C1 segment of cervical spinal cord (tissue), 14 donors: ENCODE data around the gene SENP1.
A peak's percentile ranks its signal among the peaks of the same experiment; 100 is the strongest.
"Not testable (repeated sequence)": the region's sequence is repeated elsewhere in the genome, so short reads cannot be mapped to it uniquely, and the experiment has no call there.

ENCODE experiments used
- DNase-seq, 14 donors: peaks; one replicate each; lab custom pipeline; 2025; lab: John Stamatoyannopoulos, UW

SENP1 gene

DNA sequence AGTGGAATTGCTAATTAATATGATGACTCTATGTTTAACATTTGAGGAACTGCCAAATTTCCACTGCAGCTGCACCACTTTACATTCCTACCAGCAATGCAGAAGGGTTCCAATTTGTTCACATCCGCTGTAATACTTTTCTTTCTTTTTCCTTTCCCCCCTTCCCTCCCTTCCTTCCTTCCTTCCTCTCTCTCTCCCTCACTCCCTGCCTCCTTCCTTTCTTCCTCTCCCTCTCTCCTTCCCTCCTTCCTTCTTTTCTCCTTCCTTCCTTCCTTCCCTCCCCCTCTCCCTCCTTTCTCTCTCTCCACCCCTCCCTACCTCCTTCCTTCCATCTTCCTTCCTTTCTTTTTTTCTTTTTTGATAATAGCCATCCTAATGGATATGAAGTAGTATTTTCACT is 10.1 kb upstream of the SENP1 start:
- DNase-seq: no peak

DNA sequence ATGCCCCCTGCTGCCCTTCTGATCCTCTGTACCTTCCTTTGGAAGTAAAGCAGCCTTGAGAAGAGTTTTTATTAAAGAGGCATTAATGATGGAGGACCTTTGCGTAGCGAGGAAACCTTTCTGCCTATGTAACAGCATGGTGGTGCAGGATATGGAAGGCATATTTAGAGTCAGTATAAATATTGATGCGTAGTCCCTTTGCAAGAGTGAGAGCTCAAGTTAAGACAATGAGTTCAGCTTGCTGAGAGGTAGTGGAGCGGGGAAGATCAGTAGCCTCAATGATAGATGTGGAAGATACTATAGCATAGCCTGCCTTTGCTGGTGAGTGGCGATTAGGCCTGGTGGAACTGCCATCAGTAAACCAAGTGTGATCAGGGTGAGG is 5.4 kb upstream of the SENP1 start:
- DNase-seq: not testable (repeated sequence)

DNA sequence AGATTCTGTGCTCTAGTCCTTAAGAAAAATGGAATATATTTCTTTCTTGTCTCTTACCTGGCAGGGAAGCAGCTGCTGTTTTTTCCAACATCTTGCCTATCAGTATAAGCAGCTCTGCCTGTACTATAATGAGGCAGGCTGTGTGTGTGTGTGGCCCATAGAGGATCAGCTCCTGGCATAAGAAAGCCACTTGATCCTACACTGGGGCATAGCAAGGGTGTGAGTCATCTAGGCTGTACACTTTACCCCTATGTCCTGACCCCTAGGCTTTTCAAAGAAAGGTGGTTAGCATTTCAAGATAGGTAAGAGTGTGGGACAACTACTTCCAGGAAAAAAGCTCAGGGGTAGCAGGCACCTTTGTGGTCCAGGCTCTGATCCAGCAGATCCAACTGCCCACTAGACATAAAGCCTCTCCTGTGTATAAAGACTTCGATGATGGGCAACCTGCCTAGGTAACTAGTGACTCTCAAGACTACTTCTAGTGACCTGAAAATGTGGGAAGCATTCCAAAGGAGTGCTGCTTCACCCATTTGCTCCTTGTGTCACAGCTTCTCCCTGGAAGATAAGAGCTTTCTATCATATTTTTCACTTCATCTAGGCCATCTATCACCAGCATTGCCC is 4.9 kb upstream of the SENP1 start:
- no peak for DNase-seq

DNA sequence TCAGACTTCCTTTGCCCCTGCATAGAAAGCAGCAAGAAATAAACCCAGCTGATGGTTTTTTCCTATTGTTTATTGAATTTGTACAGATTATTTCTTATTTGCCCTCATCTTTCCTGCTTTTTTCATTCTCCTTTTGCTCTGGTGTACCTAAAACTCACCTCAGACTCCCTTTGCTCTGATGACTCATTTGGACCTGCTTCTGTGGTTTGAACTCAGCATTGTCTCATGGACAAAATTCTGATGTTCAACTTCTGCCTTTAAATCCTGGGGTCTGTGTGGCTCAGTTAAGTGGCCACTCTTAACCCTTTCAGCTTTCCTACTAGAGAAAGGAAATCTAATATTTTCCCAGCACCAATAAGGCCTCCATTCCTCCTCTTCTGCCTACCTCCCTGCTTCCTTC is 3.5 kb upstream of the SENP1 start:
- DNase-seq: no peak

DNA sequence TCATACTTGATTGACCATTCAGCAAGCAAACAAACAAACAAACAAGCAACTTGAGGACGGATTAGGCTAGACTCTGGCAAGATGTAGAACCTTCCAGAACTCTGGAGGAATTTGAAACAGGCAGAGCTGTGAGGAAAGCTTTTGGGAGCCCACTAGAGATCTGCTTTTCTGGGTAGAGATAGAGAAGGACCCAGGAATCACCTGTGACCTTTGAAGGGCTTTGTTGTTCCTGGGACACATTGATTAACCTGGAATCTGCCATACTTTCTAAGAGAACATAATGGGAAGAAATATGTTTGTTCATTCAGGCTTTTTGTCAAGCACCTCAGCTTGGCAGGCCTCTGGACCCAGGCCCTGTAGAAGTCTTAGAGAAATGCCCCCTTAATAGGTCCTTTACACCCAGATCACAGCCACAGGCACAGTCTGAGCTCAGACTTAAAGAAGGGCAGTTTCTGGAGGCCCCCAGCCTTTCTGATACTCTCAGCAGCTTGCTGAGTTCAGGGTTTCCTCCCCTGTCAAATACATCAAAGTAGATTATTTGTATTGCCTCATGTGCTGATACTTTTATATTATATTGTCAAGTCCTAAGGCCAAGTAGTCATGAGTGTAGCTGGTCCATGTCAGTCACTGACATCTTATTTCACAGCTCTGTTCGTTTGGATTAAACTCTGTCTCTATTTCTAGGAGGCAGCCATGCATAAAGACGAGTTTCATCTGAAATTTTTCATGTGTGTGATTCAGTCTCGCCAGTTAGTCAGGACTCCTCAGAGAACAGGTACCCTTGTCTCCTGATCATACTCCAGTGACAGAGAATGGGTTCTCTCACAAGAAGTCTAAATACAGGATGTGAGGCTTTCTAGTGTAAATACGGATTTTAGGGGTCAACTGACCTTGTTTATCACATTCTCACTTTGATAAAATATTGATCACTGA is 1.1 kb upstream of the SENP1 start:
- peak in 1 of 14 donors; percentile 3 for DNase-seq

DNA sequence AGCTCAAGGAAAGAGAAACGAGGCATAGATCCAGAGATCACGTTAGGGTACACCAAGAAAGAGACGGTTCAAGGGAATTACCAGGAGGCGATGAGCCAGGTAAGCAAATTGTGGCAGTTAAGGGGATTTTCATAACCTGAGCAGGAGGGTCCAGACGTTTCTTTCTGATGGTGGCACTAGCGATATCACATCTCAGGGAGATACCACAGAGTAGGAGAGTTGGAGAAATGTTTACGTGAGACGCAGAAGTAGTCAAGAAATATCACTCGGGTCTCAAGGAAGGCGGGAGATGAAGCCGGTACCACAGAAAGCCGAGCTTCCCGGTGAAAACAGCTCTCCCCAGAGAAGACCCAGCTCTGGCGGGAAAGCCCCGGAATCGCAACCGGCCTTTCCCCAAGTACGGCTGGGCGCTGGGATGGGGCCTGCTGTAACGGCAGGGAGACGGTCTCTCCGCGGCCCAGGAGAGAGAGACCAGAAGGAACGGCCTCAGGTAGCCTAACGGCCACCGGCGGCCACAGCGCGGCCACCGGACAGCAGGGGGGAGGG is 485 bp downstream of the SENP1 start:
- peak in 1 of 14 donors; percentile 30 for DNase-seq

DNA sequence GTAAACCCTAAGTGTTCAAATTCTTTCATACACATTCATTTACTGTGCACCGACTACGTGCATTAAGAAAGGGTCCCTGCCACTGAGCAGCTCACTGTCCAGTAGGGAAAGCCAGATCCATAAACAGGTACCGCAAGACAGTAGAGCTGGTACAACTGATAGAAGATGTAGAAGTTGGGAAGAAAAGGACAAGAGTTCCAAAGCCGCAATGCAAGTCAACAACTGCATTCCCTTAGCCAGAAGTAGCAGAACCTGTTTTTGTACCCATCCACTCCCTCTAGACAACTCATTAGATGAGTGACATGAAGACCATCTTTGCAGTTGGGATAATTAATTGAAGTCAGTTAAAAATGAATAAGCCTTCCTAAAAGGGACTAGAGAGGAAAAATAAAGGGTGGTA is 1.3 kb downstream of the SENP1 start:
- no peak for DNase-seq

DNA sequence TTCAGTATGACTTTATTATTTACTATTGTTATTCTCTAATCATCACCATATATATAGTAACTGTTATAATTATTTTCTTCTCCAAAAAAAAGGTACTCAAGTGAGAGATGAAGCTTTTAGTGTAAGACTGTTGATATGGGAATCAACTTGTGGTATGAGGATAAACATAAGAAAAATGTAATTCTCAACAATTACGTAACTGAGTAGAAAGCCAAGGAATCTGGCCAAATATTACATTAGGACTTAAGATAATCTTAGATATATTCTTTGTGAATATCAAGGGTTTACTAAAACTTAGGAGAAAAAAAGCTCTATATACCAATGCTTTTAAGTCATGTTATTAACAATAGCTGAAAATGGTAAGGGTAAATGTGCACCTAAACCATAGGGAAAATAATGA is 13.3 kb downstream of the SENP1 start:
- DNase-seq: no peak

DNA sequence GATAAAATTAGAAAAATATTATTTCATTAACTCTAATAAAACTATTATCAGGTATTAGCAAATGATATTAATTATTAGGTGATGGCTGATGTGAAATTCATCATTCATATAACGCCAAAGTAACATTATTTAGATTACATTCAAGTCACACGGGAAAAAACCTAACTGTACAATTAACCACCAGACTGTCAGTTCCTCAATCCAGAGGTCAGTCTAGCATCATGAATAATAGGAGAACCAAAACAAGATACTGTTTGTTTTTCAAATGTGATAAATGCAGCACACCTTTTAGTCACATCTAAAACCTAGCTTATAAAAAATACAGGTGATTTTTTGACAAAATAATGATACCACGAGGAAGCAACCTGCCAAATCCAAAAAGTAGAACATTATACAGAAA is 19.6 kb downstream of the SENP1 start:
- no peak for DNase-seq

DNA sequence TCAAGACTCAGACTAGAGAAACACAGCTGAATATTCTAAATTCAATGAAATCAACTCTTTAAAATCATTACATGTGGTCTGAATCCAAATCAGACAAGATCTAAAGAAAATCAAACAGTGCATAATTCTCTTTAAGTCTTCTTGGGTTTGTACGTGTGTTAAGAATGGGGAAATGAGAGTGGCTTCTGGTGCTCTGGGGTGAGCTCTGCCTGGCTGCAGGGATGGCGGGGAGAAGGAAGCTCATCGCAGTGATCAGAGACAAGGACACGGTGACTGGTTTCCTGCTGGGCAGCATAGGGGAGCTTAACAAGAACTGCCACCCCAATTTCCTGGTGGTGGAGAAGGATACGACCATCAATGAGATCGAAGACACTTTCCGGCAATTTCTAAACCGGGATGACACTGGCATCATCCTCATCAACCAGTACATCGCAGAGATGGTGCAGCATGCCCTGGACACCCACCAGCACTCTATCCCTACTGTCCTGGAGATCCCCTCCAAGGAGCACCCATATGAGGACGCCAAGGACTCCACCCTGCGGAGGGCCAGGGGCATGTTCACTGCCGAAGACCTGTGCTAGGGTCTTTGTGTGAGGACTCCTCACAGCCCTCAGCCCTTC is 20.9 kb downstream of the SENP1 start:
- DNase-seq: no peak

DNA sequence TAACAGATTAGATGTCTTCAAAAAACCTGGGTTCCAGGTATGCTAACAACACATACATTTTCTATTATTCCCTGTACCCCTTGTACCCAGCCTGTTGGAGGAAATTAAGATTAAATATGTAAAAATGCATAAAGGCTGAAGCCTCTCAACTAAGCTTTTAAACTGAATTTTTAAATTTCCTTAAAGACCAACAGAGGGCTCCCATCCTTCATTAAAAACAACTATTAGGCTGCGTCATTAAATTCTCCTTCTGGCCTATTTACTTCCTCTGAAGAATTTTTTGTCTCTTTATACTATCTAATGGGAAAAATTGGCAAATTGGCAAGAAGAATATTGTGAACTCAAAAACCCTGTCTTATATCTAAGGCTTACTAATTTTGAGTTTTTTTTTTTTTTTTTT is 21.8 kb downstream of the SENP1 start:
- DNase-seq: no peak

DNA sequence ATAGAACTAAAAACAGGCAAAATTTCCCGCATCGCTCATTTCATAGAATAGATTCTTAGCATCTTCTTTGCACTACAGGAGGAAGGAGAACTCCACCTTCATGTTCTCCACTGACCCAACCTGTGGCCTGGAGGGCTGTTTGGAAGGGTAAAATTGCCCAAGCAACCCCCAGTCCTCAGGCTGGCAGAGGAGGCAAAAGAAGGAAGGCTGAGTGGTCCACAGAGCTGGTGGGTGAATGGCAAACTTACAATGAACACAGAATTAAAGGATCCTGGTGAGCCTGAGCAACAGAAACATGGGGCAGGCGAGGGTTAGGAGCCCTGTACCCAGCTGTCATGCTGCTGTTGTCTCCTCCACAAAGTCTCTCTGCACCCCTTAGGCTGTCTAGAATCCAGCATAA is 25.1 kb downstream of the SENP1 start:
- no peak for DNase-seq

DNA sequence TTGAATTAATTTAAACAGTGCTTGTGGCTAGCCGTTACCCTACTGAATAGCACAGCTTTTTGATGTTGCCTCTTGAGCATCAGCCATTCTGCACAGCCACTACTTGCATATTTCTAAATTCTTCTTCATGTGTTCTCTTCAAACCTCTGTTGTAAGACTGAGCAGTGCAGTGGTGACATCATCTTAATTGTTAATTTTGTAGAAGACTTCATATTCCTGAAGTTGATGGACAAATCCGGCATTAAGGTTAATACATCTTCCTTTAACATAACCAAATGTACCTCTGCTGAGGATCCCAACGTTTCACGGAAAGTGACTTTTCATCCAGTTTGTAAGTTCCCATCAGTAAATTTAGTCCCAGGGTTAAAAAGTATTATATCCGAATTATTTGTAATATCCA is 25.6 kb downstream of the SENP1 start:
- DNase-seq: no peak

DNA sequence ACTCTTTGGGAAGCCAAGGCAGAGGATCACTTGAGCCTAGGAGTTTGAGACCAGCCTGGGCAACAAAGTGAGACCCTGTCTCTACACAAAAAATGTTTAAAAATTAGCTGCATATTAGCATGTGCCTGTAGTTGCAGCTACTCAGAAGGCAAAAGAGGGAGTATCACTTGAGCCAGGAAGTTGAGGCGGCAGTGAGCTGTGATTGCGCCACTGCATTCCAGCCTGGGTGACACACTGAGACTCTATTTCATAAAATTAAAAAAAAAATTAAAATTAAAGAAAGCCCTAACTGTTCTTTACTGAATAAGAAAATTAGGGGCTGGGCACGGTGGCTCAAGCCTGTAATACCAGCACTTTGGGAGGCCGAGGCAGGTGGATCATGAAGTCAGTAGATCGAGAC is 27.0 kb downstream of the SENP1 start:
- no peak for DNase-seq

DNA sequence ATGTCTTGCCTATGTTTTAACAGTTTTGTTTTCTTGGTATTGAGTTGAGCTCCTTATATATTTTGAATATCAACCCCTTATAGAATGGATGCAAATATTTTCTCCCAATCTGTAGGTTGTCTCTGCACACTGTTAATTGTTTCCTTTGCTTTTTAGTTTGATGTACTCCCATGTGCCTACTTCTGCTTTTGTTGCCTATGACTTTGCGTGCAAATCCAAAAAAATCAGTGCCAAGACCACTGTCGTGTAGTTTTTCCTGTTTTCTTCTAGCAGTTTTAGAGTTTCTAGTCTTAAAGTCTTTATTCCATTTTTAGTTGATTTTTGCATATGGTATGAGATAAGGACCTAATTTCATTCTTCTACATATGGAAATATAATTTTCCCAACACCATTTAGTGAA is 28.8 kb downstream of the SENP1 start:
- DNase-seq: no peak

DNA sequence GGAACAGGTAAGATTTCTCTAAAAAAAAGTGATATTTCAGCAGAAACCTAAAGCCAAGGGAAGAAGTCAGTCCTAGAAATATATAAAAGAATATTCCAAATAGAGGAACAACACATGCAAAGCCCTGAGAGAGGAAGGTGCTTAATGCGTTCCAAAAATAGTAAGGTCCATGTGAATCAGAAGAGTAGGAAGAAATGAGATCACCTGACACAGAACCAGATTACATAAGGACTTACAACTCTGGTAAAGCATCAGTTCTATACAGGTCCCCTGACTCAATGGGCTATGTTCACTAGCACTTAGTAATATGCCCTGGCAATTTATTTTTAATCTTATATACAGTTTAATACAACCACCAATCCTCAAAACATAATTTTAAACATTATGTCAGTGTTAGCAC is 30.0 kb downstream of the SENP1 start:
- DNase-seq: no peak

DNA sequence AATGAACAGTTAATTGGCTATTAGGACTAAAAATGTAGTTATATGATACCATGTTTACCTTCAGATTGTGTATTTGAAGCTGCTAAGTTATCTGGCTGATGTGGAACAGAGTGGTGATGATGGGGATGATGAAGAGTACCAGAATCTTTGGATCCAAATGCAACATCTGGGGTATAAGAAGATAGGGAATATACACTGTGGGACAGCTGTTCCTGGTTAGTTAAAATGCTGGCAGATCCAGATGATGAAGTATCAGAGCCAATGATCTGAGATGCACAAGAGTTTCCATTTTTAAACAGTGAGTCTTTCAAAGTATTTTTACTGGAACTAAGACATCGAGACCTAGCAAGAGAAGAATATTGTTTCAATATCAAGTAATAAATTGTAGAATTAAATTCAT is 31.6 kb downstream of the SENP1 start:
- no peak for DNase-seq

DNA sequence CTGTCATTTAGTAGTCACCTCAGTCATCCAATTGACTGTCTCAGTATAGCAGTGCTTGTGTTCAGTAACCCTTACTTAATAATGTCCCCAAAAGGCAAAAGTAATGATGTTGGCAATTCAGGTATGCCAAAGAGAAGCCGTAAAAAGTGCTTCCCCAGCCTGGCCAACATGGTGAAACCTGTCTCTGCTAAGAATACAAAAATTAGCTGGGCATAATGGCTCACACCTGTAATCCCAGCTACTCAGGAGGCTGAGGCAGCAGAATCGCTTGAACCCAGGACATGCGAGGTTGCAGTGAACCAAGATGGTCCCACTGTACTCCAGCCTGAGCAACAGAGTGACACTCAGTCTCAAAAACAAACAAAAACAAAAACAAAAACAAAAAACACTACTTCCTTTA is 33.6 kb downstream of the SENP1 start:
- no peak for DNase-seq

DNA sequence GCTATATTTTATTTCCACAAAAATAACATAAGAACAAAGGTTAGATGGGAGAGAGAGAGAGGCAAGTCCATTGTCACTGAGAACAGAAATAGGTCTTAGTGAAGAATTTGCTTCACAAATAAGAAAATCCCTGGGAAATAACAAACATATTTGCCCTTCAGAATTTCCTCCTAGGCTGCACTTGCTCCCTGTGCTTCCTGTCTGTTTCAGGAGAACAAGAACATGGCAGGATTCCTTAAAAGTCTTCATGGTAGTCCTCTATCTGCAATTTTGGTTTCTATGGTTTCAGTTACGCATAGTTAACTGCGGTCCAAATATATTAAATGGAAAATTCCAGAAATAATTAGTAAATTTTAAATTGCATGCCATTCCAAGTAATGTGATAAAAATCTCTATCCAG is 34.1 kb downstream of the SENP1 start:
- DNase-seq: no peak

DNA sequence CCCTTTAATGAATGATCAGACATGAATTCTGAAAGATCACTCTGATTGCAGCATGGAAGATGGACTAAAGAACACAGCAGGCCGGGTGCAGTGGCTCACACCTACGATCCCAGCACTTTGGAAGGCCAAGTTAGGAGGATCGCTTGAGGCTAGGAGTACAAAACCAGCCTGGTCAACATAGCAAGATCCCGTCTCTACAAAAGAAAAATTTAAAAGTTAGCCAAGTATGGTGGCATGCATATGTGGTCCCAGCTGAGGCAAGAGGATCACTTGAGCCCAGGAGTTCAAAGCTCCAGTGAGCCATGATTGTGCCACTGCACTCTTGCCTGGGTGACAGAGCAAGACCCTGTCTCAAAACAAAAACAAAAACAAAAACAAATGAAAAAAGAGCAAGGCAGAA is 35.1 kb downstream of the SENP1 start:
- no peak for DNase-seq

DNA sequence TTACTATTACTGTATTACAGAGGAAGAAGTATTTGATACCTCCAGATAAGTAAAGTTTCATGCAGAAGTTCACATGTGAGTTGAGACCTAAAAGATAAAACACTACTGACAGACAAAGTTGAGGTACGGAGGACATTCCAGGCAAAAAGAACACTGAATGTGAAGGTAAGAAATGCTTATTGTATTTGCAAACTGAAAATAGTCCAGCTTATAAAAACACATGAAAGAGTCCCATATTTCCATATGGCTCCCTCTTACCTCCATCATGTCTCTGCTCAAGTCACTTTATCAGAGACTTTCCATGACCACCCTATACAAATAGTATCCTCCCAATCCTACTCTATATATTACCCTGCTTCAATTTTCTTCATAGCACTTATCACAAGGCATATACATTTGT is 35.8 kb downstream of the SENP1 start:
- no peak for DNase-seq

DNA sequence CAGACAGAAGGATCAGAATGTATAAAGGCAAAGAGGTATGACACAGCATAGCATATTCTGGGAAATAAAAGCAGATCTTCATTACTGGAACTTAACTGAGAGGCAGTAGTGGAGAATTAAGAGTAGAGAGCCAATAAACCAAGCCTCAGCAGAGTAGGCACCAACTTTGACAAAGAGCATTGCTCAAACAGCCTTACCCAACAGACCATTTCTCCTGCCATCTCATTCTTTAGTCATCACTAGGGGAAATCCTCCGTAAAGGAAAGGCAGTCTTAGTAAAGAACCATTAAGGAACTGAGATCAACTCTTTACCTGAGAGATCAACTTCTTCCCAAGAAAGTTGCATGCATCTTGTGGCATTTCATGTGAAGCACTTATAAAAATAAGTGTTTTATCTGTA is 36.6 kb downstream of the SENP1 start:
- no peak for DNase-seq

DNA sequence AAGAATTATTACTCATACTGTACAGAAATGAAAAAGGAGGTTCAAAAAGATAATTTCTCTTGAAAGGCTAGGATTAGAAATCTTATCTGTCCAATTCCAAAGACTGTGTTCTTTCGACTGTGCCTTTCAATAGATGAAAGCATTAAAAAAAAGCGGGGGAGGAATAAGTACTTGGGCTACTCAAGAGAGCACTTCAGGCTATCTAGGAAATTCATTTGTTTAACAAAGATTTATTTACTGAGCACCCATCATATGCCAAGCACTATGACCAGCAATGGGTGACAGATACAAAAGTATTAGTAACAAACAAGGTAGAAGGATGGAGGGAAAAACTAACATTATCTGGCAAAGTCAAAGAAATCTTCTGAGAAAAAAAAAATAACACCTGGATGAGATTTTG is 37.4 kb downstream of the SENP1 start:
- DNase-seq: no peak
